ENCODE measurements around the gene PRRC2B. TPM values are rescaled to one million over a fixed set of nuclear protein-coding genes. Genes with fewer than 3 reads are reported as not detected.

PRRC2B gene
- total RNA-seq, 4 donors from 2014 or later = 81.7 to 159 (median 117) TPM

DNA sequence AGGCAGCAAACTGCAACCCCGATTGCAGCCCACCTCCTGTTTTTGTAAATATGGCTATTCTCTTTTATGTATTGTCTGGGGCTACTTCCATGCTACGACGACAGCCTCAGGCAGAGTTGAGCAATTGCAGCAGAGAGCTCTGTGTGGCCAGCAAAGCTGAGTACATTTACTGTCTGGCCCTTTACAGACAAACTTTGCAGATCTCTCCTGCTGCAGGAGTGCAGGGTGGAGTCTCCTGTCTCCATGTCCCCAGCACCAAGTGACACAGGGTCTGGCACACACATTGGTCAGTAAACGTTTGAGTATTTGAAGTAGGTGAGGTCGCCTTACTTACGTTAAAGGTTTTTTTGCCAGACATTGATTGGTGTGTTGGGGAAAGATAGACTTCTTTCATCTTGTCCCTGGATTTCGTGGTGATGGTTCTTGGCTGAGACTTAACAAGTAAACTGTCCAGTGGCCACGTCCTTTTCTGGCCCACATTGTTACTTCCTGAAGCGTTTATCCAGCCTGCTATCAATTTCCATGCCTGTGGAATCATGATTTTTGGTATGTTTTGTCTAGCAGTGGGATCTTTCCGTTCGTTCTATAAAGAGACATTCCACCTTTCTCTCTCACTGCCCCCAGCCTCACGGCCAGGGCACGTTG, 27.2 kb downstream of the PRRC2B start:
- H3K36me3 ChIP-seq = no peaks in the 10 kb centered on the region
- peak overlapping the region in 2 of 3 donors; percentile 83 to 95 for H3K27ac ChIP-seq
- no peaks in the 10 kb centered on the region for H3K9me3 ChIP-seq
- no peak for DNase-seq
- 59 to 60% methylated on average over 13 of the region's 13 CpGs for WGBS, 2 donors
- TF ChIP-seq, protein P1, sequence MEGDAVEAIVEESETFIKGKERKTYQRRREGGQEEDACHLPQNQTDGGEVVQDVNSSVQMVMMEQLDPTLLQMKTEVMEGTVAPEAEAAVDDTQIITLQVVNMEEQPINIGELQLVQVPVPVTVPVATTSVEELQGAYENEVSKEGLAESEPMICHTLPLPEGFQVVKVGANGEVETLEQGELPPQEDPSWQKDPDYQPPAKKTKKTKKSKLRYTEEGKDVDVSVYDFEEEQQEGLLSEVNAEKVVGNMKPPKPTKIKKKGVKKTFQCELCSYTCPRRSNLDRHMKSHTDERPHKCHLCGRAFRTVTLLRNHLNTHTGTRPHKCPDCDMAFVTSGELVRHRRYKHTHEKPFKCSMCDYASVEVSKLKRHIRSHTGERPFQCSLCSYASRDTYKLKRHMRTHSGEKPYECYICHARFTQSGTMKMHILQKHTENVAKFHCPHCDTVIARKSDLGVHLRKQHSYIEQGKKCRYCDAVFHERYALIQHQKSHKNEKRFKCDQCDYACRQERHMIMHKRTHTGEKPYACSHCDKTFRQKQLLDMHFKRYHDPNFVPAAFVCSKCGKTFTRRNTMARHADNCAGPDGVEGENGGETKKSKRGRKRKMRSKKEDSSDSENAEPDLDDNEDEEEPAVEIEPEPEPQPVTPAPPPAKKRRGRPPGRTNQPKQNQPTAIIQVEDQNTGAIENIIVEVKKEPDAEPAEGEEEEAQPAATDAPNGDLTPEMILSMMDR (IDR thresholded peaks at IDR 0.05) = no peak
- TF ChIP-seq POLR2A (IDR thresholded peaks at IDR 0.05) = no peak
- H3K4me1 ChIP-seq = peaks cover 50 to 70% of the 10 kb centered on the region in 2 donors
- no peaks in the 10 kb centered on the region for H3K27me3 ChIP-seq
- intact Hi-C loops (cut with DNase I) = no loop called here
- H3K4me3 ChIP-seq (replicated peaks in 1 of 3) = no peak overlapping the region

DNA sequence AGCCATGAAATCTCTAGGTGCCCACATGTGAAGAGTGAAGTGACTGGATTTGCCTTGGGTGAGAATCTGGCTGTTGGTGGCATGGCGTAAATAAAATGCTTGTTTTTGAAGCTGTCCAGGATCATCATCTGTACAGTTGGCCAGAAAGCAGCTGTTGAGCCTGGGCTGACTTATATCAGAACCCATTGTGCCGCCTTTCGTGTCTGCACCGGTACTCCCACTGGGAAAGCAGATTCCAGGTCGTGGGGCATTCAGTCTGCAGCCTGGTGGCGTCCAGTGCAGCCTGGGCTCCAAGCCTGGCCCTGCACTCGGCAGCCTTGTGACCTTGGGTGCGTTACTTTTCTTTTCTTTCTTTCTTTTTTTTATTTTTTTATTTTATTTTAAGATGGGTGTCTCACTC, 27.8 kb downstream of the PRRC2B start:
- H3K27me3 ChIP-seq = no peaks in the 10 kb centered on the region
- H3K4me1 ChIP-seq = peaks cover 50 to 69% of the 10 kb centered on the region in 2 donors

DNA sequence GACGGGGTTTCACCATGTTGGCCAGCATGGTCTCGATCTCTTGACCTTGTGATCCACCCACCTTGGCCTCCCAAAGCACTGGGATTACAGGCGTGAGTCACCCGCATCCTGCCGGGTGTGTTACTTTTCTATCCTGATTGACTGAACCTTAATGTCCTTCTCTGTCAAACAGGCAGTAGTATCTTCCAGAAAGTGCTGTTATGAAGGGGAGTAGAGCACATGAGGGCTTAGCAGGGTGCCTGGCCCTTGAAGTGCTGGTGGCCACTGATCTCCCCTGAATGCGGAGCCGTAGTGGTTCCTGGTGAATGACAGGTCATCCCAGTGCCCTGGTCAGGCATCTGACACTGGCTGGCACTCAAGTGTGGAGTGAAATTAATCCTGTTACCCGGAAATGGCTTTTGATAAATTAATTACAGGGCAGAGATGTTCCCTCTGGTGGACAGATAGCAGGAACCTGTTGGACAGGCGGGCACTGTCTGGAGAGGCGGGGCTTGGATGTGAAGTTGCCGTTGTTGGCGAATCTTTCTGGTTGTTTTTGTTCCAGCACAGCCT, 28.4 kb downstream of the PRRC2B start:
- intact Hi-C loops (cut with DNase I) = no loop called here
- Histone ChIP-seq H3K9me3 (no peaks in the 10 kb centered on the region), H3K27me3 (no peaks in the 10 kb centered on the region), H3K27ac (peak overlapping the region; percentile 83 to 95 (median 85)), H3K4me1 (peaks cover 50 to 62% of the 10 kb centered on the region in 2 donors), H3K4me3 (replicated peaks in 1 of 3) (no peak overlapping the region), H3K36me3 (no peaks in the 10 kb centered on the region)
- TF ChIP-seq POLR2A (IDR thresholded peaks at IDR 0.05) = no peak
- TF ChIP-seq, protein P1 (IDR thresholded peaks at IDR 0.05) = peak in 5 of 6 experiments; percentile 32 to 66 (median 52)
- WGBS, 2 donors = 48 to 63% methylated on average over 12 of the region's 12 CpGs
- DNase-seq = peak; percentile 75 to 83

More for the DNA sequence above, 27.8 kb downstream of the PRRC2B start:
- H3K4me3 ChIP-seq (replicated peaks in 1 of 3) = no peak overlapping the region
- no peaks in the 10 kb centered on the region for H3K9me3 ChIP-seq
- no peak for DNase-seq
- intact Hi-C loops (cut with DNase I) = no loop called here
- H3K27ac ChIP-seq = peak overlapping the region; percentile 83 to 95 (median 85)
- WGBS, 2 donors = 79 to 87% methylated on average over 8 of the region's 8 CpGs
- H3K36me3 ChIP-seq = no peaks in the 10 kb centered on the region
- TF ChIP-seq, protein P1 (IDR thresholded peaks at IDR 0.05) = no peak
- no peak for TF ChIP-seq POLR2A (IDR thresholded peaks at IDR 0.05)

DNA sequence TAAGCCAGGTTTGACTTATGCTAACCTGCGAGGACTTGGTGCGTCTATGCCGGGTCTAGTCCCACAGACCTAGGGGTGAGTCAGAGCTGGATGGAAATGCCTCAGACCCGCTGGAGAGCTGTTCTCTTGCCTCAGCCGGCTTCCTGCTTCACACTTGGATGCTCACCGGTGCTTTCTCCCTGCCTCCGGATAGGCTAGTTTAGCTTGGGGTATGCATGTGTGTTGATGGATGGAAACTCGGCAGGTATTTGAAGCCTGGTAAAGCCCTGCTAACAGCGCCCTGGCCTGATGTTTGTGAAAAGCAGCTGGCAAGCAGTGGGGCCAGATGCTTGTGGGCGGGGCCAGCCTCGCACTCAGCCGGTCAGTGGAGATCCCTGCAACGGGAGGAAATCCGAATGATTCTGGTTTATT, 29.3 kb downstream of the PRRC2B start:
- Histone ChIP-seq H3K9me3 (no peaks in the 10 kb centered on the region), H3K36me3 (no peaks in the 10 kb centered on the region), H3K4me1 (peaks cover 42 to 54% of the 10 kb centered on the region in 2 donors), H3K27ac (peak overlapping the region; percentile 83 to 95 (median 85)), H3K4me3 (replicated peaks in 1 of 3) (no peak overlapping the region), H3K27me3 (no peaks in the 10 kb centered on the region)
- peak; percentile 94 to 96 for DNase-seq
- TF ChIP-seq POLR2A (IDR thresholded peaks at IDR 0.05) = peak in 1 of 2 donors; percentile 56
- TF ChIP-seq, protein P1 (IDR thresholded peaks at IDR 0.05) = no peak
- intact Hi-C loops (cut with DNase I) = no loop called here
- WGBS, 2 donors = 2 to 24% methylated on average over 13 to 14 of the region's 14 CpGs

DNA sequence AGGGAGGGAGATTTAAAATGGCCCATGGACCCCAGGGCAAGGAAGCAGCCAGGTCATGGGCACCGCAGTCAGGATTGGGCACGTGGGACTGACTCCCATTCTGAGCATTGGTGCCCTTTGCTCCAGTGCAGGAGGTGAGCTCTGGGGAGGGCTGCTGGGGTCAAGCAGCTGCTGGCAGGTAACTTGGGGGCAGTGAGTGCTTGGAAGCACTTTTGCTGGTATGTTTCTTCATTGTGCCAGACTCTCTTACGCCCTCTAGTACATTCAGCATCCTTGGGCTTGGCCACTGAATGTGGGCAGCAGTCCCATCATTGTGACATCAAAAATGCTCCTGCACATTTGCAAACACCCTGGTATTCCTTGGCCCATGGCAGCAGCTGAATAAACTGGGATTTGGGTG, 32.7 kb downstream of the PRRC2B start:
- TF ChIP-seq POLR2A (IDR thresholded peaks at IDR 0.05) = no peak
- TF ChIP-seq, protein P1 (IDR thresholded peaks at IDR 0.05) = no peak
- H3K36me3 ChIP-seq = no peaks in the 10 kb centered on the region
- H3K4me1 ChIP-seq = peaks cover 40 to 41% of the 10 kb centered on the region in 2 donors
- WGBS, 2 donors = 93 to 96% methylated on average over 3 of the region's 3 CpGs
- DNase-seq = no peak
- no peak overlapping the region for H3K4me3 ChIP-seq (replicated peaks in 1 of 3)
- H3K27ac ChIP-seq = no peak overlapping the region
- H3K9me3 ChIP-seq = no peaks in the 10 kb centered on the region
- intact Hi-C loops (cut with DNase I) = no loop called here
- no peaks in the 10 kb centered on the region for H3K27me3 ChIP-seq
